GM21447 (cell line): Measurements from ENCODE around the gene NUDC.

ENCODE experiments used
- ATAC-seq: cut with Tn5 transposase; IDR thresholded peaks from one replicate; pipeline ENCODE4 v1.9.1; 2021; ENCODE audit not compliant: unreplicated experiment

NUDC gene

GRCh38 chr1:26950602-26951001 is 29.1 kb downstream of the NUDC start:
- no peak for ATAC-seq

- no peak for ATAC-seq
These were observed 29.7 kb downstream of the NUDC start for GRCh38 chr1:26951216-26951615.

DNA sequence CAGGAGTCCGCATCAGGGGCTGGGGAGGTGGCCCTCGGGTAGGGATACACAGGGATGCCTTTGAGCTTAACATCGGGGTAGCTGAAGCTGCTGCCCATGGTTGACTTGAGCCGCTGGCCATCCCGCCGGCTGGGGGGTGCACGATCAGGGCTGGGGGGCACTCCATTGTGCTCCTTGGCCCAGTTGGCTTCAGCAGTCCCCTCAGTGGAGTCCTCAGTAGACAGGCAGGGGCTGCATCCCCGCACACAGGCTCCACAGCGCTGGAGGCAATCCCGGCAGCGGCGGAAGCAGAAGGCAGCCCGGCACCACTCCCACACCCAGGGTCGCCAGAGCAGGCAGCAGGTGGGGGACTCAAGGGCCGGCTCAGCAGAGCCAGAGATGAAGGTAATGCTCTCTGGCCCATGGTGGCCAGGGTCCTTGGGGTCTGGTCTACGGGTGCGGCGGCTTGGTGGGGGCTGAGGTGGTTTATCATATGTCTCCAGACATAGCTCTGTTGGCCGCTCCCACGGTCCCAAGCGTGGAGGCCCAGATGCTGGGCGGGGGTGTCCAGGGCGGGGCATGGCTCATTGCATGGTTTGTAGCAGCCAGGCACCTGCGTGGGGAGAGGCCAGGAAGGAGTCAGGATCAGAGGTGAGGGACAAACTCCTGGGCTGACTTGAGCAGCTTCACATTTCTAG is 30.4 kb downstream of the NUDC start:
- ATAC-seq: no peak

- no peak for ATAC-seq
These were observed 31.8 kb downstream of the NUDC start for GRCh38 chr1:26953374-26953773.

- no peak for ATAC-seq
These were observed 34.8 kb downstream of the NUDC start for GRCh38 chr1:26956321-26956720.

- ATAC-seq: no peak
These were observed 35.8 kb downstream of the NUDC start for GRCh38 chr1:26957306-26957705.

GRCh38 chr1:26959270-26959669 is 37.7 kb downstream of the NUDC start:
- ATAC-seq: no peak

DNA sequence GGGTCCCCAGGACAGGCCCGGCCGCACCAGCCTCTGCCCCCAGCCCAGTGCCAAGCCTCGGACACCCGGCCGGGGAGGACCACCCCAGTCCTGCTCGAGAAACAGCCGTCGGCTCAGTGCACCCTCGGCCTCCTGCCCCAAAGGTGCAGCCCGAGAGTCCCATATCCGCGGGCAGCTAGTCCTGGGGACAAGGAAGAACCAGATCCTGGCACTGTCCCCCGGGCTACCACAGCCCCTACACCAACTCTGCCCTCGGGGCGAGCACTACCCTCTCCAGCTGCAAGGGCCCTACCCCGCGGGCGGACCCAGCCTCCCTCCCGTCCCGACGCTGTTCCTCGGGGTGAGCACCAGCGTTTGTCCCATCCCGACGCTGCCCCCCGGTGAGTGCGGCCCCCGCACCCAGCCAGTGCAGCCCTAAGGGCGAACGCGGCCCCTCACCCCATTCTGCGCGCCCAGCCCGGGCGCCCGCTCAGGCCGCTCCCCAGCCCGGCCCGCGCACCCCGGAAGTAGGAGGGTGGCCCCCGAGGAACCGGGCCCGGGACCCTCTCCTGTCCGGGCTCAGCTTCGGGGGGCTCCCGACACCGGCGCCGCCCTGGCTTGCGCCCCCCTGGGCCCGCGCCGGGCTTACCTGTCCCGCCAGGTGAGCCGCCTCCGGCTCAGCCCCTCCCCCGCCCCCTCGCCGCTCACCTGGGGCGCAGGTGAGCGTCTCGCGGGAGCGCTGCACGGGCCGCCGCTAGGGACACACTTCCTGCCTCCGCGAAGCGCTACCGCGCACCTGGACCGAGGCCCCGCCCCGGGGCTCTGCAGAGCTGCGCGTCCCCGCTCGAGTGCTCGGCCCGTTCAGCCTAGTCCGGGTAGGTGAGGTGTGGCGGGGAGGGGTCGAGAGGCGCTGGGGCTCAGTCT is 38.4 kb downstream of the NUDC start, which contains the start of gene KDF1:
TSS of gene KDF1 (minus strand) at position 747 of the 903 bp plus-strand sequence. CDS start 8,088 bp downstream, outside the sequence.
- ATAC-seq: no peak

GRCh38 chr1:26960625-26960966 is 39.1 kb downstream of the NUDC start:
- no peak for ATAC-seq

DNA sequence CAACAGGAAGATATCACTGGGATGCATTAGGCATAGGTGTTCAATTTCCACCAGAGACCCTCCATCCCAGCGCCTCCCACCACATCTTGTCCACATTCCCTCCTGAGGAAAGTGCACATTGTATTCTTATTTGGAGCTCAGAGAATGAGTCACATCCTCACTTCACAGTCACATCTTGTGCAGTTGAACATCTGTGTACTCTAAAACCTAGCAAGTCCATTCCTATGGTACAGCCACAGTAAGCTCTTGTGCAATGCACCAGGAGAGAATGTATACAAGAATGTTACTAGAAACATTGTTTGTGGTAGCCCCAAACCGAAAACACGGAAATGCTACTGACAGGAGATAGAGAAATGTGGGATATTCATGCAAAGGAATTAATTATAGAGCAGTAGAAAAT is 40.3 kb downstream of the NUDC start:
- ATAC-seq: no peak

DNA sequence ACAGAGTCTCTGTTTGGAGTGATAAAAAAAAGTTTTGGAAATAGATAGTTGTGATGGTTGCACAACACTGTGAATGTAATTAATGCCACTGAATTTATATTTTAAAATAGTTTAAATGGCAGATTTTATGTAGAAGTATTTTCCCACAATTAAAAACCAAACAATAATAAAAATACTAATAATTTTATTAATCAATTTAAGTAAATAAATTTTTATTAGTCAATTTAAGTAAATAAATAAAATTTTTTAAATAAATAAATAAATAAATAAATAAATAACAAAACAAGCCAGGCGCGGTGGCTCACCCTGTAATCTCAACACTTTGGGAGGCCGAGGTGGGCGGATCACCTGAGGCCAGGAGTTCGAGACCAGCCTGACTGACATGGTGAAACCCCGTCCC is 43.7 kb downstream of the NUDC start:
- ATAC-seq: no peak

- ATAC-seq: no peak
These were observed 44.1 kb downstream of the NUDC start for GRCh38 chr1:26965628-26966027.

GRCh38 chr1:26970810-26971209 is 49.3 kb downstream of the NUDC start:
- ATAC-seq: no peak

GRCh38 chr1:26971590-26971989 is 50.0 kb downstream of the NUDC start:
- no peak for ATAC-seq

- ATAC-seq: no peak
These were observed 50.8 kb downstream of the NUDC start for GRCh38 chr1:26972390-26972789.

- ATAC-seq: no peak
These were observed 51.3 kb downstream of the NUDC start for GRCh38 chr1:26972821-26973220.

- no peak for ATAC-seq
These were observed 55.3 kb downstream of the NUDC start for GRCh38 chr1:26976621-26977510.

DNA sequence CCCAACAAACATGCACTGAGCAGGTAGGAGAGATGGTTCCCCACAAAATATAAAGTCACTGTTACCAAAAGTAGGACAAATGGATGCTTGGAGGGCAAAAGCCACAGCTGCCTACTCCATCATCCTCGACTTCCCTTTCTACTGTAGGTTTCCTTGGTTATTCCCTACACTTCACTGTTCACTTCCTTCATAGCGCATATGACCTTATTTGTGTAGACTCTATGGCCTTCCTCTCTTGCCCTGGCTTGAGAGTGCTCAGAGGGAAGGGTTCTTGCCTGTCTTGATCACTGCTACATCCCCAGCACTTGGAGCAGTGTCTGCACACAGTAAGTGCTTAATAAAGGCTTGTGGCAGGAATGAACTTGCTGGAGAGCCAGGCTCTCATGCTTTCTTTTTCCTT is 57.4 kb downstream of the NUDC start:
- ATAC-seq: no peak

GRCh38 chr1:26981146-26981846 is 59.8 kb downstream of the NUDC start:
- no peak for ATAC-seq

DNA sequence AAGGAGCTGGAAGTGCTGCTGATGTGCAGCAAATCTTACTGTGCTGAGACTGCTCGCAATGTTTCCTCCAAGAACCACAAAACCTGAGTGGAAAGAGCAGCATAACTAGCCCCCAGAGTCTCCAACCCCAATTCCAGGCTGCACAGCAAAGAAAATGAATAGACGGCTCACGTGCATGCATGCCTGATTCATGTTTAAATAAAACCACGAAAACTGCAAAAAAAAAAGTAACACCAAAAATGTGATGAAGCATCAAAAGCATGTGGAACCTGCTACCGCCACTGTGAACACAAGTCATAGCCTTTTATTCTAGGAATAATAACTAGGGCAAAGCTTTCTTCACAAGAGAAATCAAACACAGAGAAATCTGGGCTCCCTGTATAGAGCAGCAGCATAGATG is 62.3 kb downstream of the NUDC start:
- no peak for ATAC-seq

GRCh38 chr1:26984291-26984690 is 62.7 kb downstream of the NUDC start:
- no peak for ATAC-seq
